ENCODE data around the gene PLPP6. TPM values are rescaled to one million over a fixed set of nuclear protein-coding genes. Genes with fewer than 3 reads are reported as not detected.
"Not testable (repeated sequence)": the region's sequence is repeated elsewhere in the genome, so short reads cannot be mapped to it uniquely, and the experiment has no call there.

The PLPP6 gene
- total and polyA plus RNA-seq, 2 donors (not counting 1 experiment from before 2014, with no cell fraction given), result 8.9 to 9.1 TPM

GRCh38 chr9:4657426-4658159 lies 4.5 kb upstream of the PLPP6 start:
- no peaks in the 10 kb centered on the region for H3K79me2 ChIP-seq (ENCODE audit: control insufficient read depth, insufficient read depth, low read length)

GRCh38 chr9:4660665-4661064 lies 1.4 kb upstream of the PLPP6 start:
- not testable (repeated sequence) for H3K4me3 ChIP-seq (replicated peaks in 1 of 4; ENCODE audit: control extremely low read depth in 1 of 4, insufficient read depth in 1 of 4, low read depth in 3 of 4, low read length in 4 of 4)
- H3K4me1 ChIP-seq (ENCODE audit: control insufficient read depth, extremely low read depth, insufficient read depth, low read length), result peaks cover 13% of the 10 kb centered on the region

More at GRCh38 chr9:4657426-4658159, 4.5 kb upstream of the PLPP6 start:
- H3K27ac ChIP-seq (ENCODE audit: insufficient read depth, low read length), result no peak overlapping the region
- TF ChIP-seq CTCF (conservative IDR thresholded peaks at IDR 0.05 in 1 of 2, IDR thresholded peaks at IDR 0.05 in 1 of 2; ENCODE audit: low read depth in 1 of 2, low read length in 2 of 2), result no peak
- no peak for TF ChIP-seq EZH2 (IDR thresholded peaks at IDR 0.05; ENCODE audit: low read length, missing control alignments)
- H3K4me3 ChIP-seq (replicated peaks in 1 of 4; ENCODE audit: control extremely low read depth in 1 of 4, insufficient read depth in 1 of 4, low read depth in 3 of 4, low read length in 4 of 4), result no peak overlapping the region
- no peaks in the 10 kb centered on the region for H4K20me1 ChIP-seq (ENCODE audit: control insufficient read depth, extremely low read depth, insufficient read depth, low read length)
- H3K36me3 ChIP-seq (ENCODE audit: control insufficient read depth, insufficient read depth, low read length), result no peaks in the 10 kb centered on the region
- H2AFZ ChIP-seq (ENCODE audit: low read length), result no peak overlapping the region
- no peak overlapping the region for H3K4me2 ChIP-seq (ENCODE audit: extremely low read depth, insufficient read depth, low read length)
- peaks cover 6% of the 10 kb centered on the region for H3K4me1 ChIP-seq (ENCODE audit: control insufficient read depth, extremely low read depth, insufficient read depth, low read length)
- DNase-seq (ENCODE audit: low read depth in 2 of 2), result no peak
- no peak overlapping the region for H3K9ac ChIP-seq (ENCODE audit: insufficient read depth, low read length)
- no peaks in the 10 kb centered on the region for H3K9me3 ChIP-seq (ENCODE audit: control insufficient read depth, insufficient read depth, low read depth, low read length)
- H3K27me3 ChIP-seq (ENCODE audit: control insufficient read depth, insufficient read depth, low read length), result no peaks in the 10 kb centered on the region

GRCh38 chr9:4661165-4661564 lies 929 bp upstream of the PLPP6 start:
- Histone ChIP-seq H3K9me3 (ENCODE audit: control insufficient read depth, insufficient read depth, low read depth, low read length) (no peaks in the 10 kb centered on the region), H3K79me2 (ENCODE audit: control insufficient read depth, insufficient read depth, low read length) (no peaks in the 10 kb centered on the region), H3K9ac (ENCODE audit: insufficient read depth, low read length) (no peak overlapping the region), H3K4me3 (replicated peaks in 1 of 4; ENCODE audit: control extremely low read depth in 1 of 4, insufficient read depth in 1 of 4, low read depth in 3 of 4, low read length in 4 of 4) (peak overlapping the region in 1 of 4 experiments; percentile 79), H3K4me1 (ENCODE audit: control insufficient read depth, extremely low read depth, insufficient read depth, low read length) (peaks cover 13% of the 10 kb centered on the region), H3K27me3 (ENCODE audit: control insufficient read depth, insufficient read depth, low read length) (no peaks in the 10 kb centered on the region), H4K20me1 (ENCODE audit: control insufficient read depth, extremely low read depth, insufficient read depth, low read length) (no peaks in the 10 kb centered on the region), H3K4me2 (ENCODE audit: extremely low read depth, insufficient read depth, low read length) (peak overlapping the region; percentile 94), H2AFZ (ENCODE audit: low read length) (no peak overlapping the region), H3K27ac (ENCODE audit: insufficient read depth, low read length) (no peak overlapping the region), H3K36me3 (ENCODE audit: control insufficient read depth, insufficient read depth, low read length) (no peaks in the 10 kb centered on the region)
- no peak for TF ChIP-seq CTCF (conservative IDR thresholded peaks at IDR 0.05 in 1 of 2, IDR thresholded peaks at IDR 0.05 in 1 of 2; ENCODE audit: low read depth in 1 of 2, low read length in 2 of 2)
- TF ChIP-seq EZH2 (IDR thresholded peaks at IDR 0.05; ENCODE audit: low read length, missing control alignments), result no peak
- peak in 1 of 2 donors; percentile 65 for DNase-seq (ENCODE audit: low read depth in 2 of 2)

More at GRCh38 chr9:4660665-4661064, 1.4 kb upstream of the PLPP6 start:
- H3K27ac ChIP-seq (ENCODE audit: insufficient read depth, low read length); H3K36me3 ChIP-seq (ENCODE audit: control insufficient read depth, insufficient read depth, low read length); H3K4me2 ChIP-seq (ENCODE audit: extremely low read depth, insufficient read depth, low read length); DNase-seq (ENCODE audit: low read depth in 2 of 2); H3K79me2 ChIP-seq (ENCODE audit: control insufficient read depth, insufficient read depth, low read length); H3K9me3 ChIP-seq (ENCODE audit: control insufficient read depth, insufficient read depth, low read depth, low read length); H3K9ac ChIP-seq (ENCODE audit: insufficient read depth, low read length); H2AFZ ChIP-seq (ENCODE audit: low read length); H3K27me3 ChIP-seq (ENCODE audit: control insufficient read depth, insufficient read depth, low read length); H4K20me1 ChIP-seq (ENCODE audit: control insufficient read depth, extremely low read depth, insufficient read depth, low read length): not testable (repeated sequence)

Measured in fibroblast of lung (primary cell).